Motor neuron (in vitro differentiated cells): ENCODE measurements around the gene VWA5B1. TPM values are rescaled to one million over a fixed set of nuclear protein-coding genes. Genes with fewer than 3 reads are reported as not detected.

ENCODE experiments used
- ATAC-seq, 8 experiments: fragments of 200-7000 bp; cut with Tn5 transposase; replicated peaks in 6 of 8; 2 replicates each; pipeline ENCODE4 v1.8.0; 2021; ENCODE audit warnings: mild to moderate bottlenecking in 8 of 8, moderate library complexity in 8 of 8
- H3K27ac ChIP-seq, 2 donors: fragments of 250-450 bp; sonication (Bioruptor Pico); 2 replicates each; pipeline ENCODE4 v1.9.0; 2021; ENCODE audit warnings: antibody characterized with exemption in 2 of 2, mild to moderate bottlenecking in 2 of 2, moderate library complexity in 1 of 2
- H3K4me1 ChIP-seq, 2 donors: fragments of 250-450 bp; sonication (Bioruptor Pico); replicated peaks in 1 of 2; 2 replicates each; pipeline ENCODE4 v1.6.1; 2021; ENCODE audit warnings: antibody characterized with exemption in 2 of 2, mild to moderate bottlenecking in 2 of 2, moderate library complexity in 1 of 2
- H3K4me3 ChIP-seq, 5 donors: fragments of 250-450 bp; sonication (Bioruptor Pico); 2 replicates each; pipeline ENCODE4 v1.9.0; 2021; ENCODE audit warnings: antibody characterized with exemption in 5 of 5, mild to moderate bottlenecking in 5 of 5, moderate library complexity in 4 of 5
- WGBS, 10 experiments: fragments of 450-650 bp; shearing (Covaris generic); methylation state at CpG; one replicate each; pipeline ENCODE4 v1.0.0; 2022; 5-methylcytosine and 5-hydroxymethylcytosine counted together
- in situ Hi-C, 9 experiments: fragments of 400-800 bp; cut with MboI; loops; one replicate each; pipeline ENCODE4 v1.15.0; 2021; ENCODE audit warnings: low sequenced_read_pairs in 9 of 9, low pct_unique_long_range_greater_than_20kb in 2 of 9; ENCODE audit not compliant: unreplicated experiment in 9 of 9
- total RNA-seq, 8 experiments: library from RNA; unstranded; fragments of 300-600 nt; gene quantifications; 2 replicates each; pipeline versions ENCODE4 v1.2.3 to v1.2.4, GENCODE V29; 2022

VWA5B1 gene, protein sequence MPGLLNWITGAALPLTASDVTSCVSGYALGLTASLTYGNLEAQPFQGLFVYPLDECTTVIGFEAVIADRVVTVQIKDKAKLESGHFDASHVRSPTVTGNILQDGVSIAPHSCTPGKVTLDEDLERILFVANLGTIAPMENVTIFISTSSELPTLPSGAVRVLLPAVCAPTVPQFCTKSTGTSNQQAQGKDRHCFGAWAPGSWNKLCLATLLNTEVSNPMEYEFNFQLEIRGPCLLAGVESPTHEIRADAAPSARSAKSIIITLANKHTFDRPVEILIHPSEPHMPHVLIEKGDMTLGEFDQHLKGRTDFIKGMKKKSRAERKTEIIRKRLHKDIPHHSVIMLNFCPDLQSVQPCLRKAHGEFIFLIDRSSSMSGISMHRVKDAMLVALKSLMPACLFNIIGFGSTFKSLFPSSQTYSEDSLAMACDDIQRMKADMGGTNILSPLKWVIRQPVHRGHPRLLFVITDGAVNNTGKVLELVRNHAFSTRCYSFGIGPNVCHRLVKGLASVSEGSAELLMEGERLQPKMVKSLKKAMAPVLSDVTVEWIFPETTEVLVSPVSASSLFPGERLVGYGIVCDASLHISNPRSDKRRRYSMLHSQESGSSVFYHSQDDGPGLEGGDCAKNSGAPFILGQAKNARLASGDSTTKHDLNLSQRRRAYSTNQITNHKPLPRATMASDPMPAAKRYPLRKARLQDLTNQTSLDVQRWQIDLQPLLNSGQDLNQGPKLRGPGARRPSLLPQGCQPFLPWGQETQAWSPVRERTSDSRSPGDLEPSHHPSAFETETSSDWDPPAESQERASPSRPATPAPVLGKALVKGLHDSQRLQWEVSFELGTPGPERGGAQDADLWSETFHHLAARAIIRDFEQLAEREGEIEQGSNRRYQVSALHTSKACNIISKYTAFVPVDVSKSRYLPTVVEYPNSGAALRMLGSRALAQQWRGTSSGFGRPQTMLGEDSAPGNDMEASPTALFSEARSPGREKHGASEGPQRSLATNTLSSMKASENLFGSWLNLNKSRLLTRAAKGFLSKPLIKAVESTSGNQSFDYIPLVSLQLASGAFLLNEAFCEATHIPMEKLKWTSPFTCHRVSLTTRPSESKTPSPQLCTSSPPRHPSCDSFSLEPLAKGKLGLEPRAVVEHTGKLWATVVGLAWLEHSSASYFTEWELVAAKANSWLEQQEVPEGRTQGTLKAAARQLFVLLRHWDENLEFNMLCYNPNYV
- total RNA-seq = 1 to 10 TPM in 2 of 8 experiments, under 1 TPM in 4, not detected in 2; 0.21 to 1.3 (median 0.63) TPM

GRCh38 chr1:20290624-20291597 is at the start of gene VWA5B1:
Gene VWA5B1, plus strand, starts transcription at chr1:20290875. Its CDS starts 19,727 bp downstream, at chr1:20310602.
- in situ Hi-C loops = no loop called here
- Histone ChIP-seq H3K4me3 (no peak within 1 kb of the TSS), H3K27ac (peak within 1 kb of the TSS in 1 of 2 donors; percentile 31), H3K4me1 (peaks cover 27 to 29% of the 10 kb centered on the region in 2 donors)
- ATAC-seq = peak; percentile 54 to 97 (median 95)
- 6 to 45% (median 18%) methylated on average over 1 to 10 of the region's 16 CpGs for WGBS, 10 experiments

GRCh38 chr1:20242890-20243479 is 47.7 kb upstream of the VWA5B1 start:
- in situ Hi-C loops = loop anchor here in 1 of 9 experiments (25.0 kb wide), 1 partner anchor 244 kb away; the partner anchor contains the start of gene CAMK2N1
- no peak overlapping the region for H3K27ac ChIP-seq
- H3K4me1 ChIP-seq = peaks cover 1 to 3% of the 10 kb centered on the region in 2 donors
- 49 to 100% (median 86%) methylated on average over 1 to 12 of the region's 37 CpGs; no CpG with 5 or more reads in 3 of the 10 experiments for WGBS, 10 experiments
- ATAC-seq = peak in 1 of 8 experiments; percentile 13
- H3K4me3 ChIP-seq = no peak overlapping the region

DNA sequence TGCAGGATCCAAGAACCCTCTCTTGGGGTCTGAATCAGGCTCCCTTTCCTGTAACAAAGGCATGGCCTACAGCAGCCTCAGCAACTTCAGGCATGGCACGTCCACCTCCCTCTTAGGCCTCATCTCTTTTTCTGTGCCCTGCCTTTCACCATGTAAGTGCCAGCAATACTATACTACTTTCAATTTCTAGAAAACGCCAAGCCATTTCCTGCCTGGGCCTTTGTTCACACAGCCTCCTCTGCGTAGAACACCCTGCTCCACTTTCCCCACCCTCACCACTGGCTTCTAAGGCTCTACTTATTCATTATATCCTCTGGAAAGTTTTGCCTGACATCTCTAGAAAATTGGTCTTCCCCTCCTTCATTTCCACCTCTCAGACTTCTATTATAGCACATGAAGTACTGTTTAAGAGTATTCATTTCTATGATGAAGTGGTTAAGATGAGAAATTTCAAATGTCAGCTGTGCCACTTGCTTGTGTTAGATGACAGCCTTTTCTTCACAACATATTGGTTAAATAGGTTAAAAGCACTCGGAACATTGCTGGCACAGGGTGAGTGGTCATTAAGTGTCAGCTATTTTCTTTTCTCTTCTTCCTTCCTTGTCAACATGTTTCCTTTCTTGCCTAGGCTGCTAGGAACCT is 41.6 kb upstream of the VWA5B1 start:
- Histone ChIP-seq H3K4me3 (no peak overlapping the region), H3K27ac (no peak overlapping the region), H3K4me1 (peaks cover 12 to 15% of the 10 kb centered on the region in 2 donors)
- 7 to 100% (median 71%) methylated on average over 1 to 4 of the region's 4 CpGs; no CpG with 5 or more reads in 1 of the 10 experiments for WGBS, 10 experiments
- in situ Hi-C loops = loop anchor here in 1 of 9 experiments (25.0 kb wide), 1 partner anchor 238 kb away; the partner anchor contains the start of gene CAMK2N1
- ATAC-seq = no peak

GRCh38 chr1:20250340-20250989 is 40.2 kb upstream of the VWA5B1 start:
- peaks cover 15 to 18% of the 10 kb centered on the region in 2 donors for H3K4me1 ChIP-seq
- 0 to 62% (median 27%) methylated on average over 1 to 7 of the region's 7 CpGs; no CpG with 5 or more reads in 2 of the 10 experiments for WGBS, 10 experiments
- H3K4me3 ChIP-seq = no peak overlapping the region
- peak; percentile 80 to 99 (median 88) for ATAC-seq
- in situ Hi-C loops = no loop called here
- peak overlapping the region; percentile 19 to 28 for H3K27ac ChIP-seq

DNA sequence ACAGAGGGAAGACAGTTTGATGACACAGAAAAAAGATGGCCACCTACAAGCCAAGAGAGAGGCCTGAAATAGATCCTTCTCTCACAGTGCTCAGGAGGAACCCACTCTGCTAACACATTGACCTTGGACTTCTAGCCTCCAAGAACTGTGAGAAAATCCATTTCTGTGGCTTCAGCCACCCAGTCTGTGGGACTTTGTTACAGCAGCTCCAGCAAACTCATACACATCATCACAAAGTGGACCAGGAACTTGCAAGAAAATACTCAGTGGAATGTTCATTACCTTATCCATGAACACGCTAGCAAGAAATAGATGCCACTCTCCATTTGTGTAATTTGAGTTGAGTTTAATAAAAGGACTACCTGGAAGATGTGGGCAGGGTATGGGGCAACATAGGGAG is 38.1 kb upstream of the VWA5B1 start:
- H3K4me3 ChIP-seq = no peak overlapping the region
- in situ Hi-C loops = no loop called here
- WGBS, 10 experiments = 83 to 100% (median 100%) methylated on average over 1 of the region's 1 CpG; no CpG with 5 or more reads in 7 of the 10 experiments

DNA sequence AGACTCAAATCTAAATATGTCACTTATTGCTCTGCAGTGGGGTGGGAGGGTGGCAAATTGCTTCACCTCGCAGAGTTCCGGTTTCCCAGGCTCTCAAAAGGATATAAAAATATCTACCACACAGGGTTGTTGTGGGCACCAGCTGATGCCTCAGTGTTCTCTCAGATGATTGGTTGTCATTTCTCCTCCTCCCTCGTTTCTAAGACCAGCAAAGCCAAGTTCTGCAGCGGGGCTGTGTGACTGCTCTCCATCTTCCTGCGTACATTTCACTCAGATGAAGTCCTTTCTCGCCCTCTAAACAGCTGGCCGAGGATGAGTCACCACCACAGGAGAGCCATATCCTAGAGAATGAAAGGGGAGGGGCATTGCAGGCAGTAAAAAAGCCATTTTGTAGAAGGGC is 35.0 kb upstream of the VWA5B1 start:
- peak in 6 of 8 experiments; percentile 97 to 99 (median 99) for ATAC-seq
- in situ Hi-C loops = no loop called here
- Histone ChIP-seq H3K4me3 (no peak overlapping the region), H3K27ac (peak overlapping the region; percentile 52 to 65), H3K4me1 (peaks cover 21 to 27% of the 10 kb centered on the region in 2 donors)
- WGBS, 10 experiments = 0 to 58% (median 38%) methylated on average over 2 to 7 of the region's 7 CpGs

More for the DNA sequence above, 38.1 kb upstream of the VWA5B1 start:
- Histone ChIP-seq H3K4me1 (peaks cover 27 to 31% of the 10 kb centered on the region in 2 donors), H3K27ac (no peak overlapping the region)
- ATAC-seq = no peak

- ATAC-seq = no peak
- Histone ChIP-seq H3K27ac (no peak overlapping the region), H3K4me3 (no peak overlapping the region), H3K4me1 (peaks cover 15 to 21% of the 10 kb centered on the region in 2 donors)
- WGBS, 10 experiments = 0 to 88% (median 81%) methylated on average over 1 to 3 of the region's 3 CpGs; no CpG with 5 or more reads in 1 of the 10 experiments
- in situ Hi-C loops = no loop called here
These were observed 31.0 kb upstream of the VWA5B1 start for GRCh38 chr1:20259646-20260045.

DNA sequence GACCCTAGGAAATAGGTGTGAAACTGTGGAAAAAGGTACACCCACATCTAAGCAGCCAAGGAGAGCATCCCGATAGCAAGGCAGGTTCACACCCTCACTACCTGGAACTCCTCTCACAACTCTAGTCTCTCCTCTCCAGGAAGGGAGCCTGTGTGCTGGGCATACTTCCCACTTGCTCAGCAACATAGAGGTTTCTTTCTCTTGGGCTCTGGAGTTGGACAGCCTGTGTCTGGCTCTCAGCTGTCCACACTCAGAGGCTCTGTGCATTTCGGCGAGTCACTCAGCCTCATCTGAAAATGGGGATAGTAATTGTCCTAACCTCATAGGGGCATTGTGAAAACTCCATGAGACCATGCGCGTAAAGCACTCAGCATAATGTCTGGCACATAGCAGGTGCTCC is 29.6 kb upstream of the VWA5B1 start:
- ATAC-seq = no peak

DNA sequence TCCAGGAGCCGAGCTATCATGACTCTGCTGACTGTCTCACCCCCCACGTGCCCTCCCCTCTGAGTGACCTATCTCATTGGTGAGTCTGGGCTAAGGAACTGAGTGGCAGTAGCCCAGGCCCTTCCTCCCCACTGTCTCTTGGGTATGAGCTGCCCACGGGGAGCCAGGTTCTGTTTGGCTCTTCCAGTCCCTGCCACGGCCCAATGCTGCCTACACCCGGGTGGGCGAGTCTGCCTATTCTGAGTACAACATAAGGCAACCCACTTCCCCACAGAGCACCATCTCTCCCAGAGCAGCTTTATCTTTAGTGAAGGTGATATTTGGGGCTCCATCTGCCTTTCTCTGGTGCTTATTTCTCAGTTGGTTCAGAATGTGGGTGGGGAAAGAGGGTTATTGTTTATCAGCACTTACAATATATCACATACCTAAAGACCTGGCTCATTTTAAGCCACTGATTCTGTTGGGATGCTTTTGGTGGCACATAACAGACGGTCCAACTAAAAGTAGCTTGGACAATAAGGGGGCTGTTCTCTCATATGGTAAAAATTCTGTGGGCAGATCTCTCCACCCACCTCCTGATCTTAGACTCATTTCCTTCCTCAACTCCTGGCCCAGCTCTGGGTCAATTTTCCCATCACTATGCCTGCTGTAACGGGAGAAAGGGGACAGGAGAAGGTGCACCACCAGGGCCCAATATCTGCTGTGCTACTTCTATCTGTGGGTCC is 27.7 kb upstream of the VWA5B1 start:
- H3K27ac ChIP-seq = no peak overlapping the region
- WGBS, 10 experiments = 43 to 100% (median 87%) methylated on average over 1 to 7 of the region's 8 CpGs; no CpG with 5 or more reads in 2 of the 10 experiments
- in situ Hi-C loops = no loop called here

More for the DNA sequence above, 29.6 kb upstream of the VWA5B1 start:
- in situ Hi-C loops = no loop called here
- WGBS, 10 experiments = 48 to 100% (median 92%) methylated on average over 1 to 5 of the region's 5 CpGs; no CpG with 5 or more reads in 2 of the 10 experiments
- Histone ChIP-seq H3K27ac (no peak overlapping the region), H3K4me1 (peaks cover 6 to 12% of the 10 kb centered on the region in 2 donors), H3K4me3 (no peak overlapping the region)

GRCh38 chr1:20265250-20265649 is 25.4 kb upstream of the VWA5B1 start:
- Histone ChIP-seq H3K4me3 (no peak overlapping the region), H3K4me1 (peaks cover 3 to 7% of the 10 kb centered on the region in 2 donors), H3K27ac (no peak overlapping the region)
- ATAC-seq = peak in 7 of 8 experiments; percentile 36 to 83 (median 49)
- in situ Hi-C loops = no loop called here
- WGBS, 10 experiments = 8 to 86% (median 70%) methylated on average over 1 to 4 of the region's 4 CpGs; no CpG with 5 or more reads in 2 of the 10 experiments

More for the DNA sequence above, 27.7 kb upstream of the VWA5B1 start:
- peaks cover 2 to 11% of the 10 kb centered on the region in 2 donors for H3K4me1 ChIP-seq
- ATAC-seq = no peak
- H3K4me3 ChIP-seq = no peak overlapping the region
